C4-2B (cell line): ENCODE results near the gene TH.

Source experiments
- ZFX ChIP-seq: fragments of 450-650 bp; IDR thresholded peaks from 2 replicates; pipeline ENCODE4 v1.6.1; 2017
- TF ChIP-seq, protein P1 (sequence below): fragments of 450-650 bp; conservative IDR thresholded peaks from 2 replicates; pipeline ENCODE4 v1.5.1; 2017; ENCODE audit warnings: mild to moderate bottlenecking

DNA sequence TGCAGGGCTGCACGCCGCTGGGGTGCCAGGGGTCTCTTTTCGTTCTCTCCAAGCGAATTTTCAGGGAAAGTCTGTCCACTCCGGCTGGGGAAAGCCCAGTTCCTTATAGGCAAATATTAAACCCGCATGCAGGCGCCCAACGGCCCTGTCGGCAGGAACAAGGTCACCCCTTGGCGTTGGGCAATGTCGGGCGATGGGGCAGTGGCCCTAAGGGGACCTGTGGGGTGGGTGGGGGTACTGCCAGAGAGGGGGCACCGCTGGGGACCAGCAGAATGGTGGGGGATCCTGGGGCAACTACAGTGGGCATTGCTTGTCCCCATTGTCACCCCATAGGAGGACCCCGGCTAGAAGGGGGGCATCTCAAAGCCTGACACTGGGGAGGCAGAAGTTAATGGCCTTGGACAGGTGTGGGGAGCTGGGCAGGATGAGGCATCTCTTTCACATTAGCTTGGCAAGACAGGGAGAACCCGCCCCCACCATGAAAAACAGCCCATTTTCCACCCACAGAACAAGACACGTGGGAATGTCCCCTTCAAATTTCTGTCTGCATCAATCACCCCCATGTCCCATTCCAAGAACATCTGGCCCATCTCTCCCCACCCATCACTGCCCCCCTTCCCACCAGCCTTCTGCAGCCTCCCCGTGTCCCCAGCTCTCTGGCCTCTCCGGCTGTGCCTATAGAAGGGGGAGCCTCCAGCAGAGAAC, 26.9 kb downstream of the TH start:
- TF ChIP-seq, protein P1, sequence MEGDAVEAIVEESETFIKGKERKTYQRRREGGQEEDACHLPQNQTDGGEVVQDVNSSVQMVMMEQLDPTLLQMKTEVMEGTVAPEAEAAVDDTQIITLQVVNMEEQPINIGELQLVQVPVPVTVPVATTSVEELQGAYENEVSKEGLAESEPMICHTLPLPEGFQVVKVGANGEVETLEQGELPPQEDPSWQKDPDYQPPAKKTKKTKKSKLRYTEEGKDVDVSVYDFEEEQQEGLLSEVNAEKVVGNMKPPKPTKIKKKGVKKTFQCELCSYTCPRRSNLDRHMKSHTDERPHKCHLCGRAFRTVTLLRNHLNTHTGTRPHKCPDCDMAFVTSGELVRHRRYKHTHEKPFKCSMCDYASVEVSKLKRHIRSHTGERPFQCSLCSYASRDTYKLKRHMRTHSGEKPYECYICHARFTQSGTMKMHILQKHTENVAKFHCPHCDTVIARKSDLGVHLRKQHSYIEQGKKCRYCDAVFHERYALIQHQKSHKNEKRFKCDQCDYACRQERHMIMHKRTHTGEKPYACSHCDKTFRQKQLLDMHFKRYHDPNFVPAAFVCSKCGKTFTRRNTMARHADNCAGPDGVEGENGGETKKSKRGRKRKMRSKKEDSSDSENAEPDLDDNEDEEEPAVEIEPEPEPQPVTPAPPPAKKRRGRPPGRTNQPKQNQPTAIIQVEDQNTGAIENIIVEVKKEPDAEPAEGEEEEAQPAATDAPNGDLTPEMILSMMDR: no peak
- no peak for TF ChIP-seq ZFX
